HL-60 (cell line): ENCODE data around the gene MAPK7.
"Not testable (repeated sequence)": the region's sequence is repeated elsewhere in the genome, so short reads cannot be mapped to it uniquely, and the experiment has no call there.

Experiments
- DNase-seq, 2 experiments: peaks; one replicate each; pipeline ENCODE4 v3.0.0-alpha.2; 2010 to 2020; ENCODE audit warnings: low read depth in 1 of 2, low spot score in 1 of 2
- H3K27ac ChIP-seq: fragments of 250-450 bp; sonication (Bioruptor Pico); replicated peaks from 2 replicates; pipeline ENCODE4 v1.5.1; 2020; ENCODE audit warnings: mild to moderate bottlenecking, moderate library complexity
- H3K27me3 ChIP-seq: fragments of 250-450 bp; sonication (Bioruptor Pico); 2 replicates; pipeline ENCODE4 v1.5.1; 2021; ENCODE audit warnings: mild to moderate bottlenecking, moderate library complexity; ENCODE audit not compliant: insufficient read depth, poor library complexity, severe bottlenecking
- H3K4me3 ChIP-seq: replicated peaks from 2 replicates; pipeline ENCODE4 v1.5.1; 2011; ENCODE audit warnings: mild to moderate bottlenecking, control low read depth, low read length; ENCODE audit not compliant: insufficient read depth
- GABPA ChIP-seq: IDR thresholded peaks from 2 replicates; pipeline ENCODE4 v1.6.1; 2012; ENCODE audit warnings: low read depth
- POLR2AphosphoS5 ChIP-seq: IDR thresholded peaks from 2 replicates; pipeline ENCODE4 v1.6.1; 2012; ENCODE audit warnings: low read depth
- SPI1 ChIP-seq: IDR thresholded peaks from 2 replicates; pipeline ENCODE4 v1.6.1; 2012; ENCODE audit warnings: low read depth, mild to moderate bottlenecking, borderline replicate concordance
- TF ChIP-seq, protein P1 (sequence below): IDR thresholded peaks from 2 replicates; pipeline ENCODE4 v1.6.1; 2012; ENCODE audit warnings: low read depth; ENCODE audit not compliant: insufficient replicate concordance
- TF ChIP-seq, protein P2 (sequence below): IDR thresholded peaks from one replicate; pipeline ENCODE4 v1.5.1; 2011; ENCODE audit warnings: low read length, control low read depth, inconsistent platforms; ENCODE audit not compliant: insufficient read depth

MAPK7 gene

GRCh38 chr17:19348081-19348650 is 30.1 kb upstream of the MAPK7 start:
- Histone ChIP-seq H3K4me3 (no peak overlapping the region), H3K27me3 (no peaks in the 10 kb centered on the region), H3K27ac (no peak overlapping the region)
- DNase-seq, result no peak
- TF ChIP-seq, protein P1, sequence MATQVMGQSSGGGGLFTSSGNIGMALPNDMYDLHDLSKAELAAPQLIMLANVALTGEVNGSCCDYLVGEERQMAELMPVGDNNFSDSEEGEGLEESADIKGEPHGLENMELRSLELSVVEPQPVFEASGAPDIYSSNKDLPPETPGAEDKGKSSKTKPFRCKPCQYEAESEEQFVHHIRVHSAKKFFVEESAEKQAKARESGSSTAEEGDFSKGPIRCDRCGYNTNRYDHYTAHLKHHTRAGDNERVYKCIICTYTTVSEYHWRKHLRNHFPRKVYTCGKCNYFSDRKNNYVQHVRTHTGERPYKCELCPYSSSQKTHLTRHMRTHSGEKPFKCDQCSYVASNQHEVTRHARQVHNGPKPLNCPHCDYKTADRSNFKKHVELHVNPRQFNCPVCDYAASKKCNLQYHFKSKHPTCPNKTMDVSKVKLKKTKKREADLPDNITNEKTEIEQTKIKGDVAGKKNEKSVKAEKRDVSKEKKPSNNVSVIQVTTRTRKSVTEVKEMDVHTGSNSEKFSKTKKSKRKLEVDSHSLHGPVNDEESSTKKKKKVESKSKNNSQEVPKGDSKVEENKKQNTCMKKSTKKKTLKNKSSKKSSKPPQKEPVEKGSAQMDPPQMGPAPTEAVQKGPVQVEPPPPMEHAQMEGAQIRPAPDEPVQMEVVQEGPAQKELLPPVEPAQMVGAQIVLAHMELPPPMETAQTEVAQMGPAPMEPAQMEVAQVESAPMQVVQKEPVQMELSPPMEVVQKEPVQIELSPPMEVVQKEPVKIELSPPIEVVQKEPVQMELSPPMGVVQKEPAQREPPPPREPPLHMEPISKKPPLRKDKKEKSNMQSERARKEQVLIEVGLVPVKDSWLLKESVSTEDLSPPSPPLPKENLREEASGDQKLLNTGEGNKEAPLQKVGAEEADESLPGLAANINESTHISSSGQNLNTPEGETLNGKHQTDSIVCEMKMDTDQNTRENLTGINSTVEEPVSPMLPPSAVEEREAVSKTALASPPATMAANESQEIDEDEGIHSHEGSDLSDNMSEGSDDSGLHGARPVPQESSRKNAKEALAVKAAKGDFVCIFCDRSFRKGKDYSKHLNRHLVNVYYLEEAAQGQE, result no peak
- TF ChIP-seq GABPA, result no peak
- TF ChIP-seq SPI1, result no peak
- TF ChIP-seq, protein P2, sequence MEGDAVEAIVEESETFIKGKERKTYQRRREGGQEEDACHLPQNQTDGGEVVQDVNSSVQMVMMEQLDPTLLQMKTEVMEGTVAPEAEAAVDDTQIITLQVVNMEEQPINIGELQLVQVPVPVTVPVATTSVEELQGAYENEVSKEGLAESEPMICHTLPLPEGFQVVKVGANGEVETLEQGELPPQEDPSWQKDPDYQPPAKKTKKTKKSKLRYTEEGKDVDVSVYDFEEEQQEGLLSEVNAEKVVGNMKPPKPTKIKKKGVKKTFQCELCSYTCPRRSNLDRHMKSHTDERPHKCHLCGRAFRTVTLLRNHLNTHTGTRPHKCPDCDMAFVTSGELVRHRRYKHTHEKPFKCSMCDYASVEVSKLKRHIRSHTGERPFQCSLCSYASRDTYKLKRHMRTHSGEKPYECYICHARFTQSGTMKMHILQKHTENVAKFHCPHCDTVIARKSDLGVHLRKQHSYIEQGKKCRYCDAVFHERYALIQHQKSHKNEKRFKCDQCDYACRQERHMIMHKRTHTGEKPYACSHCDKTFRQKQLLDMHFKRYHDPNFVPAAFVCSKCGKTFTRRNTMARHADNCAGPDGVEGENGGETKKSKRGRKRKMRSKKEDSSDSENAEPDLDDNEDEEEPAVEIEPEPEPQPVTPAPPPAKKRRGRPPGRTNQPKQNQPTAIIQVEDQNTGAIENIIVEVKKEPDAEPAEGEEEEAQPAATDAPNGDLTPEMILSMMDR, result no peak
- no peak for TF ChIP-seq POLR2AphosphoS5

- Histone ChIP-seq H3K27ac (no peak overlapping the region), H3K4me3 (no peak overlapping the region), H3K27me3 (no peaks in the 10 kb centered on the region)
- no peak for DNase-seq
- TF ChIP-seq GABPA (no peak), SPI1 (no peak), POLR2AphosphoS5 (no peak)
- TF ChIP-seq, protein P2, result no peak
- TF ChIP-seq, protein P1, result no peak
Observed at GRCh38 chr17:19348806-19349205, 29.5 kb upstream of the MAPK7 start.

GRCh38 chr17:19353401-19353800 is 24.9 kb upstream of the MAPK7 start:
- H3K27ac ChIP-seq, DNase-seq, H3K27me3 ChIP-seq, H3K4me3 ChIP-seq: not testable (repeated sequence)

DNA sequence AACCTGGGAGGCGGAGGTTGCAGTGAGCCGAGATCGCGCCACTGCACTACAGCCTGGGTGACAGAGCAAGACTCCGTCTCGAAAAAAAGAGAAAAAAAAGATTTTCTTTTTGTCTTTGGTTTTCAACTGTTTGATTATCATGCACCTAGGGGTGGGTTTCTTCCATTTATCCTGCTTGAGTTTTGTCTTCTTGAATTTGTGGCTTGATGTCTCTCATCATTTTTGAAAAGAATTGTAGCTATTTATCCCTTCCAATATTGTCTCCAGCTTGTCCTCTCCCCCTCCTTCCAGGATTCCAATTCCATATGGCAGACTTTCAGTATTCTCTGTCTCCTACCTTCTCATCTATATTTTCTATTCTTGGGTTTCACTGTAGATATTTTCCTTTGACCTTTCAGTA is 23.6 kb upstream of the MAPK7 start:
- H3K27me3 ChIP-seq, result no peaks in the 10 kb centered on the region
- no peak overlapping the region for H3K27ac ChIP-seq
- TF ChIP-seq, protein P1, result no peak
- TF ChIP-seq SPI1 (no peak), POLR2AphosphoS5 (no peak), GABPA (no peak)
- TF ChIP-seq, protein P2, result no peak
- no peak overlapping the region for H3K4me3 ChIP-seq
- no peak for DNase-seq
